Measurements from ENCODE around the gene MON2.
"Not testable (repeated sequence)": the region's sequence is repeated elsewhere in the genome, so short reads cannot be mapped to it uniquely, and the experiment has no call there.

Gene MON2

DNA sequence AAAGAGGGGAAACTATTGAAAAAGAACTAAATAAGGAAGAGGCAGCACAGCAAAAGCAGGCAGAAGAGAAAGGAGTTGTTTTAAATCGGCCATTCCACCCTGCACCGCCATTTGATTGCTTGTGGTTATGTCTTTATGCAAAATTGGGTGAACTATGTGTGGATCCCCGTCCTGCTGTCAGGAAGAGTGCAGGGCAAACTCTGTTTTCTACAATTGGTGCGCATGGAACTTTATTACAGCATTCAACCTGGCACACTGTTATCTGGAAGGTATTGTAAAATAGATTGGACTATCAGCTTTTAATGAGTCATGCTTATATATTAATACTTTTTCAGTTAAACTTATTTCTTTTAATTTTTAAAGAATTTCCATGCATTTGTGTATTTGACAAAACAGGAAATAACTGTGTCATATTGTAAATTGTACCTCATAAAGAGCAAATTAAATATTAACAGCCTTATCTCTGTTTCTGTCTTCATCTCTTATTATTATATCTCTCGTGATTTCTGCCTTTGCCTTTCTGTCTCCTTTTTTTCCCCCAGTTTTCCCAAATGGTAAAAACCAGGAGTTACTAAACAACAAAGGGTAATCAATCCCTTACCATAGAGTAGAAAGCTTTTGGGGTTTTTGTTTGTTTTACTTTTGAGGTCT, 86.4 kb downstream of the MON2 start:
- DNase-seq (ENCODE audit: low read depth in 2 of 2): no peak

DNA sequence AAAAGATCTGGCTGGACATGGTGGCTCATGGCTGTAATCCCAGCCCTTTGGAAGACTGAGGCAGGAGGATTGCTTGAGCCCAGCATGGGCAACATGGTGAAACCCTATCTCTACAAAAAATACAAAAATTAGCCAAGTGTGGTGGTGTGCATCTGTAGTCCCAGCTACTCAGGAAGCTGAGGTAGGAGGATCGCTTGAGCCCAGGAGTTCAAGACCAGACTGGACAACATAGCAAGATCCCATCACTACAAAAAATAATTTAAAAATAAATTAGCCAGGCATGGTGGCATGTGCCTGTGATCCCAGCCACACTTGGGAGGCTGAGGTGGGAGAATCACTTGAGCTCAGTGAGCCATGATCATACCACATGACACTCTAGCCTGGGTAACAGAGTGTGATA, 92.7 kb downstream of the MON2 start:
- DNase-seq (ENCODE audit: low read depth in 2 of 2): not testable (repeated sequence)

DNA sequence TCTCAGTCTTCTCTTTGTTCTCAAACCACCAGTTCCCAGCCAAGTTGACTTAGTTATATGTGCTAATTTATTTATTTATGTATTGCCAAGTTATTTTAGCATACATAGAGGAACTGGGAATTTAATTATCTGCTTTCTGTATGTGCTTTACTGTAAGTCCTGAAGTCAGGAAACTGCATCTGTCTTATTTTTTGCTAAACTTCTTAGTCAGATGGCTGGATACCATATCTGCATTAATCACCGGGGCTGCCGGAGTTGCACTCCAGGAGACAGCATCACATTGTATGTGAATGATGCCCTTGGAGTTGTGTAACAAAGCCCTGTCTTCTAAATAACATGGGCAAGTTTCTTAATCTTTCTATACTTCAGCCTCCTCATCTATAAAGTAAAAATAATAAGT, 96.2 kb downstream of the MON2 start:
- DNase-seq (ENCODE audit: low read depth in 2 of 2): no peak

DNA sequence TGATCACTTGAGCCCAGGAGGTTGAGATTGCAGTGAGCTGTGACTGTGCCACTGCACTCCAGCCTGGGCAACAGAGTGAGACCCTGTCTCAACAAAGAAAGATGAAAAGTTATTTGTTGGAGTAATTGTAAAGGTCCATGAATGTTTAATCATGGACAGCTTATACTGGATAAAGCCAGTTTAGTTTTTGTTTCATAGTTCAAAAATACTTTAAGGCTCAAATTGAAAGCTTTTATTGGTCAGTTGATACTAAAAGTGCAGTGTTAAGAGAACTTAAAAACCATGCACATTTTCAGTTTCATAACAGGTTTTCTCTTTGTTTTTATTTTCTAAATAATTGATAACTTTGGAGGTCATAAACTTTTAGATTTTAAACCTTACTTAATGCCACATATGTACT, 108.4 kb downstream of the MON2 start:
- DNase-seq (ENCODE audit: low read depth in 2 of 2): no peak

DNA sequence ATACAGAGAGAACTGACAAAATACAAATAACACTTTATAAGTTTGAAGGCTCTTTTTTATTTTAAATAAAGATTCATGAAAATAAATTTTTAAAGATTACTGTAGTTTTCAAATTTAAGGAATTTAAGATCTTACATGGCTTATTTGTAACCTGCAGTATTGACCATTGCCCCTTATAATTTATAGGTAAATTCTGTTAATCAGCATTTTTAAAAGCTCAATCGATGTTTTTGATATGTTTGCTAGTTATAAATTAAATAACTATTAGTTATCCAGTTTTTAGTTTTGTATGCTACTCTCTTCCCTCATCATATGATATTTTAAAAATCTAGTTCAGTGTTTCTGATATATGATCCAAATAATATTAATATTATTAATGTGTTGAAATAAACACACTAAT, 109.9 kb downstream of the MON2 start:
- DNase-seq (ENCODE audit: low read depth in 2 of 2): no peak

DNA sequence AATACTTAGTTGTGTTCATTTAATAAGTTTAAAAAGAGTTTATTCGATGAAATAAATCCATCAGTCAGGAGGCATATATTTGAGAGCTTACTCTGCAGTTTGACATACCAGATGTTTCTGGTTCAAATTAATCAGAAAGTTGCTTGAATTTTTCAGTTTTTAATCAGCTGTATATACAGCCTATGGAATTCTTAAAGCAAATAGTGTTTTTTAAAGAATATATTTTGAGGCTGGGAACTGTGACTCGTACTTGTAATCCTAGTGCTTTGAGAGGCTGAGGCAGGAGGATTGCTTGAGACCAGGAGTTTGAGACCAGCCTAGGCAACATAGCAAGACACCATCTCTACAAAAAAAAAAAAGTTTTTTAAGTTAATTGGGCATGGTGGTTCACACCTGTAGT, 112.1 kb downstream of the MON2 start:
- no peak for DNase-seq (ENCODE audit: low read depth in 2 of 2)

DNA sequence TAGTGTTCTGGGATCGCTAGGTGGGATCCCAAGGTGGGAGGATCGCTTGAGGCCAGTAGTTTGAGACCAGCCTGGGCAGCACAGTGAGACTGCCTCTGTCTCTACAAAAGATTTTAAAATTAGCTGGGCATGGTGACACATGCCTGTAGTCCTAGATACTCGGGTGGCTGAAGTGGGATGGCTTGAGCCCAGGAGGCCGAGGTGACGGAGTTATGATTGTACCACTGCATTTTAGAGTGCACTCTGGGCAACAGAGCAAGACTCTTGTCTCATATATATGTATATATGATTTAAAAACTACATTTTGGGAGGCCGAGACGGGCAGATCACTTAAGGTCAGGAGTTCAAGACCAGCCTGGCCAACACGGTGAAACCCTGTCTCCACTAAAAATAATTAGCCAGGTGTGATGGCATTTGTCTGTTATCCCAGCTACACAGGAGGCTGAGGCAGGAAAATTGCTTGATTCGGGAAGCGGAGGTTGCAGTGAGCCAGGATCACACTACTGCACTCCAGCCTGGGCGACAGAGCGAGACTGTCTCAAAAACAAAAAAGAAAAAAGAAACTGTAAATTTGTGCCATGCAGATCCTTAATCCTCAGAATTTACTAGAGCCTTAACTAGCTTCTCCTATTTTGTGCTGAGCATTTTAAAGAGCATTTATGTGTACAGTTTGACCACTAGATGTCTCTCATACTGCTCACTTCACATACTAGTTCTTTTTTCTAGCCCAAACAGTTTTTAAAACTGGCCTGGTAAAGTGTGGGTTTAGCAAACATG, 114.8 kb downstream of the MON2 start:
- DNase-seq (ENCODE audit: low read depth in 2 of 2): no peak

DNA sequence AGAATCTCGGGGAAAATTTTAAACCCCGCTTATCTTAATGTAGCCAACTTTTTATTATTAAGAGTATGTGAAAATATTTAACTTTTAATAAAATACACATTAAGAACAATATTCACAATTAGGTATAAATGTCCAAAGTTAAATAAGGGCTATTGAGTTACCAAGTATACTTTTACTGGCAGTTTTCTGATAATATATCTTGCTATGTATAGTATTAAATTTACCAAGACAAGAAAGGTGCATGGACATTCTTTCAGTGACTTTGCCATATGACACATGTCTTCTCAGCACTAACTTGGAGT, 115.4 kb downstream of the MON2 start:
- no peak for DNase-seq (ENCODE audit: low read depth in 2 of 2)

DNA sequence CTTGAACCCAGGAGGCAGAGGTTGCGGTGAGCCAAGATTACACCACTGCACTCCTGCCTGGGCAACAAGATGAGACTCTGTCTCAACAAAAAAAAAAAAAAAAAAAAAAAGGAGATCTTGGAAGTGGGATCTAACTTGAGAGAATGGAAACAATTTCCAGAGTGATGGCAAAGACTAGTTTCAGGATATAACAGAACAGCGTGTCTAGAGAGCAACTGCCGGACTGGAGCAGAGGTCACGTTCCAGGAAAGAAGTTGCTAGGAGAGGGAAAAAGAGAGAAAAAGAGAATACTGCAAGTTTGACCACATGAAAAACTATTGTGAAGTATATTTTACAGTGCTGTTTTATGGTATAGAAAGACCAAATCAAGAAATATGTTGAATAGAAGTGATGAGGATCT, 118.0 kb downstream of the MON2 start:
- no peak for DNase-seq (ENCODE audit: low read depth in 2 of 2)

DNA sequence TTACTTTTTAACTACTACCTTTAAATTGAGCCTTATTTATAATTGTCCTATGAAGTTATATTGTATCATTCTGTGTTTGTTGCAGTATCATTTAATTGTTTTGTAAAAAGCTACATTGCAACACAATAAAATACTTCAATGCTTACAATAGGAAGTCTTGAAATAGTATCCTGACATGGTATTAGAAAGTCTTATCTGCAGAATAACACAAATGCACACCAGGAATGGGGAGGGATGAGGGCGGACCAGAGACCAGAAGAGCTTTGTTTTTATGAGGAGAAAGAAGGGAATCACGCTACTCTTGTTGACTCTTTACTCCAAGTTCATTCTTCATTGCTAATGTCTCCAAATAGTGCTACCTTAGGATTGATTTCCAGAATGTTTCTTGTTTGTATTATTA, 120.2 kb downstream of the MON2 start:
- DNase-seq (ENCODE audit: low read depth in 2 of 2): no peak

DNA sequence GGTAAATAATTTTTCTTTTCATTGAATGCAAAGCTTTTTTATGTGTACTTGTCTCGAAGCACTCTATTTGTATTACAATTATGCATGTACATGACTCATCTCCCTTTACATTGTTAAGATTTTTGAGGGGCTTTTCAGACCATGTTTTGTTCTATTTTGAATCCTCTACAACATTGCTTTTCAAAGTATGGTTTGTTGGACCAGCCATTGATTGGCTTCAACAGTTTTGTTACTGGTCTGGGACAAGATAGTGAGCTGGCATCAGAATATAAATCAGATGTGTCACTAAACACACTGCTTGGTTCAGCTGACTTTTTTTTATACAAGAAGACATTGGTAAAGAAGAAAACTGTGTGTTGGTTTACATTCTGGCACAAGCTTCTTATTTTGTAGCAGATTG, 122.3 kb downstream of the MON2 start:
- DNase-seq (ENCODE audit: low read depth in 2 of 2): no peak

DNA sequence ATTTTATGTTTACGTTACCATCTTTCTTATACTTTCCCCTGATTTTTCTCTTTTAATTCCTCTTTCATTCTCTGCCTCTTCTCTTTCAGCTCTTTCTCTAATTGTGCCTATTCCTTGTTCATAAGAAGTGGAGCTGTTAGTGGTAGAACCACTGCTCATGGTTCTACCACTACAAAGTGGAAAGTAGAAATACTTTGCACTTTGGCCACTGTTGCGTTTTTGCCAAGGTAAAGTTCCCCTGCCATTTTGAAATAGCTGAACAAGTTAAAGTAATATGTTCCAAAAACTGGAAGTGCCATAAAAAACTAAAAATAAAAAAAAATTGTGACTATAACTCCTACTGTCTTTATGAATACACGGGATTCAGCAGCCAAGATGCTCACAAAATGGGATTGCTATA, 130.6 kb downstream of the MON2 start:
- DNase-seq (ENCODE audit: low read depth in 2 of 2): no peak

DNA sequence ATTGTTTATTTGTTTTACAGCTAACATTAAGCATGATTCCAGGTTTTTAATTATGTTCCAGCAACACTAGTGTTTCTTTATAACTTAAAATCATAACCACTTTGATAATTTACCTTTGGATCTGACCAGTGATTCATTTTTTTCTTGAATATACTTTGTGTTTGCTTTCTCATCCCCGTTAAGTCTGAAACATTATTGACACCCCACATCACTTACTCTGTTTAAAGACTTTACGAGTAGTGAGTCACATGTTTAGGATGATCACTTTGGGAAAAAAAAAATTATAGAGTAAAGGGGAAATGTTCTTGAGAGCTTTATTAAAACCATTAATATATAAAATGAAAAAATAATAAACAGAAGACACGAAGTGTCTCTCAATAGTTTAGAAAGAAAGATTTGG, 132.2 kb downstream of the MON2 start:
- no peak for DNase-seq (ENCODE audit: low read depth in 2 of 2)

DNA sequence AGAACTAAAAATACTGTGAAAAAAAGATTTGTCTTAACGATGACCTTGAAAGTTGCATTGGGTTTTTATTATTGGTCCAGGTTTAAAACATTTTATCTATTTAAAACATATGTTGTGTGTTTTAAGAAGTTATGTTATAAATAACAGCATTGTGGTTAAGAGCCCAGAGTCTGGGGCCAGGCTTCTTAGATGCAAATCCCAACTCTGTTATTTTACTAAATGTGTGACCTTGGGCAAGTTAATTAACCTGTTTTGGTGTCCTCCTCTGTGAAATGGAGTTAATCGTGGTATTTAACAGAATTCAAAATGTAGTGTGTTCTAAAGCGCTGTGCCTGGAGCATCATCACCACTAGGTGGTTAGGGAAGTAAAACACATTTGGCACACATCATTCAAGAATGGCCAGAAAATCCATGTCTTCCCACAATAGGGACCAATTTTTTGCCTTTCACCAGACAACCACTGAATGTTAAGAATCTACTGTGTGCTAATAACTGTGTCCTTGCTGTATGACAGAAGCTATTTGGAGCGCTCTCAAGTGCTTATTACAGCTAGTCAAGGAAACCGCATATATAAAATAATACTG, 133.3 kb downstream of the MON2 start:
- no peak for DNase-seq (ENCODE audit: low read depth in 2 of 2)

DNA sequence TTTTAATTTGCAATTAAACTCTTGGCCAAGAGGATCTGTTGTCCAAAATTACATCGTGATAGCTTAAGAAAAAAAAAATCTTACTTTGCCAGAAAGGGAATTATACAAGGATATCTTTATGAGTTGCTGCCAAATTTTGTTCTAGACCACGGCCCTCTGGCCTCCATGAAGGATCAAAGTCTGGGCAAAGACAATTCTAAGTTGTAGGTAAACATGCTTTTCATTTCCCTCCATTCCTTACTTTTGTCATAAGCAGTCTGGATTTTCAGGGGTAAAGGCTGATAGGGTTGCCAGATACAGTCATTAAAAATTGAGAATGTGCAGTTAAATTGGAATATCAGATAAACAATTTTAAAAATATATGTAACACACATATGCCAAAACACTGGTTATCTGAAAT, 135.1 kb downstream of the MON2 start:
- DNase-seq (ENCODE audit: low read depth in 2 of 2): no peak

DNA sequence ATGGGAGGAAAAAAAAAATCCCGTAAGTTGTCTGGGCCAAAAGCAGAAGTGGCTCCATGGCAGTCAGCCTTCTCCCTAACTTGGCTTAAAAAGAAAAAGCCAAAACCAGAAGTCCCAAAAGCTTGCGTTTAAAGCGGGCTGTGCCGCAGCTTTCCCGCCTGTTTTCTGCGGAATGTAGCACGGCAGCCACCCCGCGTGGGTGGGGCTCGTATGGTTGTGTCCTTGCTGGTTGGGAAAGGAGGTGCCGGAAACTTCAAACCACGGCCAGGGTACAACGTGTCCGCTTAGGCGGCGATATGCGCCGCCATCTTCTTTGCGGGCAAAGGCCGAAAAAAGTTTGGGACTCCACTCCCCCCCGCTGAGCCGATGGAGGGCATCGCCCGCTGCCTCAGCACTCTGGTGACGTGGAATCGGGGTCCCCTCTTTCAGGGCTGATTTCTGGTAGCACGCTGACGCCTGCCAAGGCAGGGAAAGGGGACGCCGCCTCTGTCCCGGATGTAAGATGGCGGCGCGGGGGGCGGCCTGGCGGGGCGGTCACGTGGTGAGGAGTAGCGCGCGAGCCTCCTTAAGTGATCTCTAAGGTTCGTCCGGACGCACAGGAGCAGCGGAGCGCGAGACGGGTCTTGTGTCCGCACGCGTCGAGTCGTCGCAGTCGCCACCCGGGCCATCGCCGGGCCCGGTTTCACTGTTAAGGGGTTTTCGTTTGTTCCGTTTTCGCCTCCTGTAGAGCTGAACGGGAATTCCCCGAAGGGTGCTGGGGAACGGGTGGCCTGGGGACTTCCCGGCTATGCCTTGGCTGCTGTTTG, 135.8 kb downstream of the MON2 start:
- peak; percentile 75 to 82 for DNase-seq (ENCODE audit: low read depth in 2 of 2)

DNA sequence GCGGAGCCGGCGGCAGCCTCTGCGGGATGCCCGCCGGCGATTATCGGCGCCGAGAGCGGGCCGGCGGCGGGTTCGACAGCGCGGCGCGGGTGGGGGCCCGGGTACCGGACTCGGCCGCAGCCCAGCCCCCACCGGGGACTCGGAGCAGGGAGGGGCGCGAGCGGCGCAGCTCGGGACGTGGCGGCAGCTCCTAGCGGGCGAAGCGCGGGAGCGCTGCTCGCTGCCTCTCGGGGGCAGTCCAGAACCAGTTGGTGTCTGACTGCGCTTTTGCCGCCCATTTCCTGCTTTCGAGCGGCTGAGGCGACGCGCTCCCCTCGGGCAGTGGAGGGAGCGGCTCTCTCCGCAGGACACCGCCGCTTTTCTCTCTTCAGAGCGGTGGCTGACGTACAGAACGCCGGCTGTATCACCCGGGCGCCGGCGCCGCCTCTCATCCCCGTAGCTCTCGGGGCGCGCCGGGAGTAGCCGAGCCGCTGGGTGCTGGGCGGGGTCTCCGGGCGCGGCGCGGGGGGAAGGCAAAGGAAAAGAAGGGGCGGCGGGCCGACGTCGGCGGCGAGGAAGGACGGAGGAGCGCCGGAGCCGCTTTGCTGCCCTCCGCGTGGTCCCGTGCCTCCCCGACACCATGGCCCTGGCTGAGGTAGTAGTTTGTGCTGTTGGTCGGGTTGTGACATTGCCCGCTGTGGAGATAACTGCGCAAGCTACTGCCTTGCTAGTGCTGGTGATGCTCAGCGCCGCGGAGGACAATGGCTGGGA, 136.6 kb downstream of the MON2 start:
- DNase-seq (ENCODE audit: low read depth in 2 of 2): peak; percentile 62 to 70

DNA sequence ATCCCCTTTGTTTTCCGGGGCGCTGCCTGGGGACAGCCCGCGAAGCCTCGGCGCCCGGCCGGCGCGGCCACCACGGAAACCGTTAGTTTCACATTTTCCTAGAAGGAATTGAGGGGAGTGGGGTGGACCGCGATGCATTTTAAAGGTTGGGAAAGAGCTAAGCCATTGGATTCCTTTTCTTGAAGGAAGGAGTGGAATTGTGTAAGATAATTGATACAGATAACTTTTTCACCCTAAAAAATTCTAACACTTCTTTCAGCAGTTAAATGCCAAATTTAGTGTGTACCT, 137.1 kb downstream of the MON2 start:
- DNase-seq (ENCODE audit: low read depth in 2 of 2): peak in 1 of 2 donors; percentile 56

DNA sequence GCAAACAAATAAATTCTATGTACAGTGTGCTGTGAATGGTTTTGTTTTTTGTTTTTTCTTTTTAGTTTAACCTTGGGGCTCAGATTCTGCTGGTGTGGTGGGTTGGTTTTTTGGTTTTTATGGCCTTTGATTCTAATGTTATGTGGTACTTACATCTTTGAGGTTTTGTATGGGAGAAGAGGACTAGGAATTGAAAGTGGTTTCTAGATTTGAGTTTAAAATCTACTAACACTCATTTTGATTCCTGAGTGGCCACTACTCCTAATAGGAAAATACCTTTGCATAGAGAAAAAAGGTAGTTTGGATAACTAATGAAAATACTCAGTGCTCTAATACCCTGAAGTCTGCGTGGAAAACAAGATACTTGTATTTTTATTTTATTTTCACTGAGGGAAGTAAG, 137.7 kb downstream of the MON2 start:
- DNase-seq (ENCODE audit: low read depth in 2 of 2): no peak

DNA sequence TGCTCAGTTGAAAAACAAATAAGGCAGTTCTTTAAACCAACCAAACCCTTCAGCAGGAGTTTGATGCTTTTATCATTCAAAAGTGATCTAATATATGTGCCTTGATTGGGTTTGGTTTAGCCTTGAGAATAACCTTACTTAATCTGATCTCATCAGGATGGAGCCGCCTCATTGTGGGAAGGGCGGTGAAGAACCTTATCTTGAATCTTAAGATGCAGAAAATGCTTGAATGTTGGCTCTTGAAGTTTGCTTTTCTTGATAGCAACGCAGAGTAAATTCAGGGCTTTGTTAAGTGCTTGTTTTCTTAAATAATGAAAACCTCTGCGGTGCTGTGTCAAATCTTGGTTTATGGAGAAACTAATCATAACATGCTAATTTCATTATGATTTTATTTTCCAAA, 138.2 kb downstream of the MON2 start:
- no peak for DNase-seq (ENCODE audit: low read depth in 2 of 2)

DNA sequence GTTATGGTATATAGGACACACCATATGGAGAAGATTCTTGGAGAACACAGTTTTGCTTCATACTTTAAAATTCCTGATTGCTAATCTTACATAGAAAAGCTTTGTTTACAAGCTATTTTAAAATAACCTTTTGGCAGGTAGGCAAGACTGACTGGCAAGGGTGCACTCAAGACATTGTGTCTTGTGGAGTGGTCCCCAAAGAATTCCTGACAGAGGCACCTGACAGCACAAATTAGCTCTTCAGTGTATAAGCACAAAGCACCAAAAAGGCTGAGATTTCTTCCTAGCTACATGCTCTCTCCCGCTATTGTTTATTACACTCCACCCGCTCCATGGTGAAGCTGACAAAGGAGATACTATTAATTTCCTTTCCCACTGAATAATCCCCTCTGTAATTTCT, 139.4 kb downstream of the MON2 start:
- DNase-seq (ENCODE audit: low read depth in 2 of 2): no peak

DNA sequence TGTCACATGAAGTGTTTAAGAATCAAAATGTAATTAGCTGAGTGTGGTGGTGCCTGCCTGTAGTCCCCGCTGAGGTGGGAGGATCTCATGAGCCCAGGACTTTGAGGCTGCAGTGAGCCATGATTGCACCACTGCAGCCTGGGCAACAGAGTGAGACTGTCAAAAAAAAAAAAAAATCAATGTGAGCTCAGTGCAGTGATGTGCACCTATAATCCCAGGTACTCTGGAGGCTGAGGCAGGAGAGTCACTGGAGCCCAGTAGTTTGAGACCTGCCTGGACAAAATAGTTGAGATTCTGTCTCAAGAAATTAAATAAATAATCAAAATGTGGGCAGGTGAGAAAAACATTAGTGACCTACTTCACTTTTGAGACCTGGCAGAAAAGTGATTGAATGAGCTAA, 140.0 kb downstream of the MON2 start:
- no peak for DNase-seq (ENCODE audit: low read depth in 2 of 2)
